Heart left ventricle (tissue), 16 donors: ENCODE results near the gene RNF169. TPM values are rescaled to one million over a fixed set of nuclear protein-coding genes. Genes with fewer than 3 reads are reported as not detected.

Experiments used
- ATAC-seq, 4 donors: fragments of 200-7000 bp; cut with Tn5 transposase; one replicate each; pipeline ENCODE4 v1.9.1; 2020 to 2022; ENCODE audit warnings: moderate library complexity in 4 of 4, mild to moderate bottlenecking in 3 of 4, moderate number of reproducible peaks in 1 of 4
- DNase-seq, 5 donors: peaks; one replicate each; pipeline ENCODE4 v3.0.0-alpha.2; 2020
- H3K27ac ChIP-seq, 12 donors: fragments of 200-600 bp; sonication (generic) in 4 of 12; one replicate each; pipeline versions ENCODE4 v1.5.0 to v1.8.0; 2016 to 2022; ENCODE audit warnings: mild to moderate bottlenecking in 2 of 12
- H3K27me3 ChIP-seq, 9 donors: fragments of 200-600 bp; sonication (generic) in 2 of 9; one replicate each; pipeline versions ENCODE4 v1.5.1 to v1.8.0; 2016 to 2022; ENCODE audit warnings: mild to moderate bottlenecking in 3 of 9
- H3K36me3 ChIP-seq, 9 donors: fragments of 200-600 bp; sonication (generic) in 2 of 9; one replicate each; pipeline versions ENCODE4 v1.5.0 to v1.8.0; 2018 to 2022; ENCODE audit warnings: mild to moderate bottlenecking in 2 of 9
- H3K4me1 ChIP-seq, 12 donors: fragments of 200-600 bp; sonication (generic) in 4 of 12; one replicate each; pipeline versions ENCODE4 v1.5.0 to v1.8.0; 2016 to 2022; ENCODE audit warnings: mild to moderate bottlenecking in 3 of 12
- H3K4me3 ChIP-seq, 12 donors: fragments of 200-600 bp; sonication (generic) in 4 of 12; one replicate each; pipeline versions ENCODE4 v1.5.0 to v1.8.0; 2017 to 2022; ENCODE audit warnings: mild to moderate bottlenecking in 9 of 12, moderate library complexity in 4 of 12
- H3K9me3 ChIP-seq, 12 donors: fragments of 200-600 bp; sonication (generic) in 4 of 12; one replicate each; pipeline versions ENCODE4 v1.5.0 to v1.8.0; 2016 to 2022; ENCODE audit warnings: mild to moderate bottlenecking in 1 of 12
- CTCF ChIP-seq, 12 donors: fragments of 200-600 bp; sonication (generic) in 4 of 12; IDR thresholded peaks; one replicate each; pipeline versions ENCODE4 v1.5.0 to v1.8.0; 2018 to 2022; ENCODE audit warnings: antibody characterized with exemption in 12 of 12, mild to moderate bottlenecking in 5 of 12
- POLR2A ChIP-seq, 2 donors: fragments of 450-650 bp; IDR thresholded peaks; one replicate each; pipeline ENCODE4 v1.6.1; 2017; ENCODE audit warnings: antibody characterized with exemption in 2 of 2, mild to moderate bottlenecking in 2 of 2, moderate library complexity in 2 of 2
- WGBS, 4 donors: extraction: QIAGEN DNeasy Blood & Tissue Kit in 2 of 4; methylation state at CpG; one replicate each; pipeline versions ENCODE4 v1.1.5 to v1.1.7; 2013 to 2018; 5-methylcytosine and 5-hydroxymethylcytosine counted together
- intact Hi-C, 10 donors: fragments of 100-400 bp; cut with DNase I; formaldehyde crosslinking; loops; one replicate each; pipeline versions ENCODE4 v1.11.1 to v1.14.2; 2022
- polyA plus RNA-seq, 2 donors: library from polyadenylated mRNA; stranded (reverse); fragments of 200-250 nt; gene quantifications; one replicate each; pipeline ENCODE4 v1.2.3, GENCODE V29; 2013
- total RNA-seq, 9 donors: library from RNA; depleted of rRNA in 2 of 9; stranded (reverse); fragments of >200 nt in 2 of 9; fragmentation: NEBNext Ultra II Directional in 3 of 9; extraction: Animal tissue kit (Norgen Biotek cat#: 25700) in 3 of 9; gene quantifications; one replicate each; pipeline versions ENCODE4 v1.1.0 to v1.2.4, GENCODE V29; 2016 to 2023
- donor health status: ischemic (EF 13 %, LVEDD 7.1; RV severe dilation, severe dysfunction).
- donor health status: healthy with polysubstance abuse.
- donor health status: DM: no; HTN: yes; CAD: no.
- donor health status: DM: no; HTN: no; CAD: no.
- donor health status: ischemic (EF 25% LVEDD 6.9; RV normal size, moderate dysfunction).
- donor health status: ischemic (EF 25% LVEDD 5.7; RV mildly dilated, moderate dysfunction).
- donor health status: healthy.
- donor health status: DM: yes; HTN: yes; CAD: no.
- donor health status: ischemic (EF 35%, LVEDD 5.7; RV mildly dilated, moderate dysfunction).
- donor health status: nonischemic (EF 11% LVEDD 7.7; RV severe dilation, severe dysfunction).
- donor health status: DM: yes; HTN: yes; CAD: no.
- donor health status: PGD.
- donor health status: ischemic (EF 29% LVEDD 5.4; RV normal size, mild dysfunction).
- donor health status: nonischemic (EF 23%, LVEDD 6.1; RV moderate dilation, normal function).

RNF169 gene
- total and polyA plus RNA-seq, 11 donors = 1.6 to 16.1 (median 10.7) TPM

- no peak for DNase-seq
- Histone ChIP-seq H3K27ac (peak overlapping the region in 4 of 12 donors; percentile 32 to 77 (median 54)), H3K27me3 (no peaks in the 10 kb centered on the region), H3K4me3 (no peak overlapping the region), H3K9me3 (no peaks in the 10 kb centered on the region), H3K36me3 (no peaks in the 10 kb centered on the region), H3K4me1 (peaks cover 0 to 32% (median 15%) of the 10 kb centered on the region in 12 donors)
- no peak for TF ChIP-seq POLR2A (IDR thresholded peaks at IDR 0.05)
- TF ChIP-seq CTCF (IDR thresholded peaks at IDR 0.05) = no peak
- no peak for ATAC-seq
- intact Hi-C loops = no loop called here
- WGBS, 4 donors = 63 to 84% (median 73%) methylated on average over 5 of the region's 5 CpGs
Measured at GRCh38 chr11:74717221-74717969, 31.3 kb upstream of the RNF169 start.

- peaks cover 0 to 32% (median 15%) of the 10 kb centered on the region in 12 donors for H3K4me1 ChIP-seq
- DNase-seq (no peak), ATAC-seq (no peak)
- no peak overlapping the region for H3K4me3 ChIP-seq
- H3K36me3 ChIP-seq = no peaks in the 10 kb centered on the region
- intact Hi-C loops = no loop called here
- WGBS, 4 donors = 90 to 95% (median 92%) methylated on average over 5 of the region's 5 CpGs
- no peaks in the 10 kb centered on the region for H3K9me3 ChIP-seq
- no peak for TF ChIP-seq CTCF (IDR thresholded peaks at IDR 0.05)
- TF ChIP-seq POLR2A (IDR thresholded peaks at IDR 0.05) = no peak
- peak overlapping the region in 1 of 12 donors; percentile 89 for H3K27ac ChIP-seq
- no peaks in the 10 kb centered on the region for H3K27me3 ChIP-seq
Measured at GRCh38 chr11:74719011-74719410, 29.6 kb upstream of the RNF169 start.

GRCh38 chr11:74720596-74721478 lies 27.8 kb upstream of the RNF169 start:
- Histone ChIP-seq H3K9me3 (no peaks in the 10 kb centered on the region), H3K27me3 (peaks cover 0 to 2% (median 0%) of the 10 kb centered on the region in 9 donors), H3K4me3 (no peak overlapping the region), H3K4me1 (peaks cover 0 to 37% (median 17%) of the 10 kb centered on the region in 12 donors), H3K36me3 (no peaks in the 10 kb centered on the region), H3K27ac (peak overlapping the region in 11 of 12 donors; percentile 48 to 89 (median 65))
- DNase-seq = peak; percentile 55 to 89 (median 81)
- intact Hi-C loops = loop anchor here in 2 of 10 donors (5.0 to 10.0 kb wide), 3 partner anchors 46 to 106 kb away; no protein-coding TSS in a partner anchor
- TF ChIP-seq CTCF (IDR thresholded peaks at IDR 0.05) (no peak), POLR2A (IDR thresholded peaks at IDR 0.05) (no peak)
- ATAC-seq = peak; percentile 53 to 86 (median 84)
- 44 to 51% (median 47%) methylated on average over 16 to 17 of the region's 17 CpGs for WGBS, 4 donors

- TF ChIP-seq CTCF (IDR thresholded peaks at IDR 0.05) (no peak), POLR2A (IDR thresholded peaks at IDR 0.05) (no peak)
Measured at GRCh38 chr11:74721479-74721835, 27.2 kb upstream of the RNF169 start.

More at GRCh38 chr11:74721479-74721835, 27.2 kb upstream of the RNF169 start:
- intact Hi-C loops = loop anchor here in 2 of 10 donors (5.0 to 10.0 kb wide), 3 partner anchors 47 to 107 kb away; no protein-coding TSS in a partner anchor
- peak in 3 of 4 donors; percentile 1 to 26 (median 21) for ATAC-seq
- Histone ChIP-seq H3K4me1 (peaks cover 0 to 39% (median 22%) of the 10 kb centered on the region in 12 donors), H3K36me3 (no peaks in the 10 kb centered on the region), H3K27ac (peak overlapping the region in 11 of 12 donors; percentile 48 to 89 (median 65)), H3K4me3 (no peak overlapping the region), H3K9me3 (no peaks in the 10 kb centered on the region), H3K27me3 (peaks cover 0 to 4% (median 0%) of the 10 kb centered on the region in 9 donors)
- DNase-seq = no peak
- WGBS, 4 donors = 45 to 72% (median 63%) methylated on average over 2 to 3 of the region's 3 CpGs
